ENCODE results near the gene FBXL4. TPM values are rescaled to one million over a fixed set of nuclear protein-coding genes. Genes with fewer than 3 reads are reported as not detected.

The FBXL4 gene
- total and polyA plus RNA-seq, 2 experiments from 2014 or later, result 10.8 to 31.0 TPM

DNA sequence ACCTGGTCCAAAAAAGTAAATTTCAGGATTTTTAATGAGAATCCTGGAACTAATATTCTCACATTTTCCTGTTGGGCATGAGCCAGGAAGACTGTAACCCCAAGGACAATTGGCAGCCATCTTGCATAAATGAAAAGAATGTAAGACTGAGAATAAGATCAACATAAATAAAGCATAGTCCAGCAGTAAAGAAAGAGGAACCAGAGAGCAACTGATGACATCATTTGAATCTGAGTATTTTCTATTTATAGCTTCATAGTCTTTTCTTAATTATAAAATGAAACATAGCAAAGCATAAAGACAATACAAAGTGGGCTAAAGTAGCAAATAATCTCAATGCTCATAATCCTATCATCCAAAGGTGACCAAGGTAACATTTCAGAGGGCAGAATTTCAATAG, 26.6 kb upstream of the FBXL4 start:
- Histone ChIP-seq H3K79me2 (no peaks in the 10 kb centered on the region), H3K27ac (no peak overlapping the region), H3K27me3 (no peaks in the 10 kb centered on the region), H3K4me3 (no peak overlapping the region), H2AFZ (no peak overlapping the region), H3K9me2 (replicated peaks; ENCODE audit: insufficient read depth) (no peaks in the 10 kb centered on the region), H3K4me2 (no peak overlapping the region), H3K36me3 (replicated peaks; ENCODE audit: insufficient read depth, low read depth) (no peaks in the 10 kb centered on the region), H3K4me1 (ENCODE audit: insufficient read depth) (no peaks in the 10 kb centered on the region), H3K9me3 (ENCODE audit: low read depth) (no peaks in the 10 kb centered on the region), H4K20me1 (ENCODE audit: insufficient read depth, poor library complexity, severe bottlenecking) (no peaks in the 10 kb centered on the region)
- no peak for DNase-seq (ENCODE audit: low spot score)
- TF ChIP-seq EZH2phosphoT487 (IDR thresholded peaks at IDR 0.05; ENCODE audit: low read depth, severe bottlenecking, unreplicated experiment) (no peak), EZH2 (IDR thresholded peaks at IDR 0.05; ENCODE audit: borderline replicate concordance) (no peak)
- TF ChIP-seq, protein P1, sequence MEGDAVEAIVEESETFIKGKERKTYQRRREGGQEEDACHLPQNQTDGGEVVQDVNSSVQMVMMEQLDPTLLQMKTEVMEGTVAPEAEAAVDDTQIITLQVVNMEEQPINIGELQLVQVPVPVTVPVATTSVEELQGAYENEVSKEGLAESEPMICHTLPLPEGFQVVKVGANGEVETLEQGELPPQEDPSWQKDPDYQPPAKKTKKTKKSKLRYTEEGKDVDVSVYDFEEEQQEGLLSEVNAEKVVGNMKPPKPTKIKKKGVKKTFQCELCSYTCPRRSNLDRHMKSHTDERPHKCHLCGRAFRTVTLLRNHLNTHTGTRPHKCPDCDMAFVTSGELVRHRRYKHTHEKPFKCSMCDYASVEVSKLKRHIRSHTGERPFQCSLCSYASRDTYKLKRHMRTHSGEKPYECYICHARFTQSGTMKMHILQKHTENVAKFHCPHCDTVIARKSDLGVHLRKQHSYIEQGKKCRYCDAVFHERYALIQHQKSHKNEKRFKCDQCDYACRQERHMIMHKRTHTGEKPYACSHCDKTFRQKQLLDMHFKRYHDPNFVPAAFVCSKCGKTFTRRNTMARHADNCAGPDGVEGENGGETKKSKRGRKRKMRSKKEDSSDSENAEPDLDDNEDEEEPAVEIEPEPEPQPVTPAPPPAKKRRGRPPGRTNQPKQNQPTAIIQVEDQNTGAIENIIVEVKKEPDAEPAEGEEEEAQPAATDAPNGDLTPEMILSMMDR (IDR thresholded peaks at IDR 0.05; ENCODE audit: poor library complexity), result no peak

DNA sequence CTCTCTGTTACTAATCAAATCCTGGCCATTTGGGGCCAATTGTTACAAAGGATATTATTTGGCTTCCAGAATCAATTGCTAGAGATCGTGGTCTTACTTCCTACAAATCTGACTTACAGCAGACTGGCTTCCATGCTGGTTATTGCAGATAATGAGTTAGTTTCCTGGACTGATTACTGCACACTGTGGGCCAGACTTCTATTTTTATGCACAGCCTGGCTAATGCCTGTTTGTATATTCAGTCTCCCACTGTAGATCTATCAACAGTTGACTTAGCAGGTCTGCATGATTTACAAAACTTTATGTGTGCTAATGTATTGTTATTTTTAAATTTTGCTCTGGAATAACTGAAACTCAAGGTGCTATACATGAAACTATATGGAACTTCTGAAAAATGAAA, 25.8 kb upstream of the FBXL4 start:
- 88% methylated on average over 1 of the region's 1 CpG for WGBS (ENCODE audit: low lambda C conversion rate, missing lambda C conversion rate)
- Histone ChIP-seq H3K27me3 (no peaks in the 10 kb centered on the region), H3K4me3 (no peak overlapping the region)

DNA sequence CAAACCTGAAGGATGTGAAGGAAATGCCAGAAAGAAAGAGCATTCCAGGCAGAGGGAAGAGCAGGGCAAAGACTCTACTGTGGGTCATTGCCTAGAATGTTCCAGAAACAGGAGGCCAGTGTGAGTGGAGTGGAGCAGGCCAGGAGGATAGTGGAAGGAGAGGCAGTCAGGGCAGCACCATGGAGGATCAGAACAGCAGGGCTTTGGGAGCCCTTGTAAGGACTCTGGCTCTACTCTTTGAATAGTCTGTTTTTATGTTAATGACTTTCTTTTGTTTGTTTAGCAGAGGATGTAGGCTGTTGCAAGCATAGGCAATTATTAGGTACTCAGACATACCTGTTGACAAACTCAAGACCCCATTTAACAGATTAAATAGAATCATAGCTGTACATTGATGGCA, 23.6 kb upstream of the FBXL4 start:
- no peaks in the 10 kb centered on the region for H3K9me3 ChIP-seq (ENCODE audit: low read depth)
- no peaks in the 10 kb centered on the region for H3K36me3 ChIP-seq (replicated peaks; ENCODE audit: insufficient read depth, low read depth)
- no peak overlapping the region for H2AFZ ChIP-seq
- H3K4me1 ChIP-seq (ENCODE audit: insufficient read depth), result no peaks in the 10 kb centered on the region
- TF ChIP-seq EZH2phosphoT487 (IDR thresholded peaks at IDR 0.05; ENCODE audit: low read depth, severe bottlenecking, unreplicated experiment) (no peak), EZH2 (IDR thresholded peaks at IDR 0.05; ENCODE audit: borderline replicate concordance) (no peak)
- TF ChIP-seq, protein P1 (IDR thresholded peaks at IDR 0.05; ENCODE audit: poor library complexity), result no peak
- H3K79me2 ChIP-seq, result no peaks in the 10 kb centered on the region
- no peak overlapping the region for H3K27ac ChIP-seq
- H3K4me3 ChIP-seq, result no peak overlapping the region
- H4K20me1 ChIP-seq (ENCODE audit: insufficient read depth, poor library complexity, severe bottlenecking), result no peaks in the 10 kb centered on the region
- H3K27me3 ChIP-seq, result no peaks in the 10 kb centered on the region
- no peaks in the 10 kb centered on the region for H3K9me2 ChIP-seq (replicated peaks; ENCODE audit: insufficient read depth)
- DNase-seq (ENCODE audit: low spot score), result no peak
- no peak overlapping the region for H3K4me2 ChIP-seq

More for the DNA sequence above, 25.8 kb upstream of the FBXL4 start:
- H3K9me2 ChIP-seq (replicated peaks; ENCODE audit: insufficient read depth), result no peaks in the 10 kb centered on the region
- no peak overlapping the region for H3K27ac ChIP-seq
- H3K36me3 ChIP-seq (replicated peaks; ENCODE audit: insufficient read depth, low read depth), result no peaks in the 10 kb centered on the region
- no peak for DNase-seq (ENCODE audit: low spot score)
- no peak overlapping the region for H2AFZ ChIP-seq
- H3K79me2 ChIP-seq, result no peaks in the 10 kb centered on the region
- H3K4me2 ChIP-seq, result no peak overlapping the region
- no peak for TF ChIP-seq EZH2phosphoT487 (IDR thresholded peaks at IDR 0.05; ENCODE audit: low read depth, severe bottlenecking, unreplicated experiment)
- H3K4me1 ChIP-seq (ENCODE audit: insufficient read depth), result no peaks in the 10 kb centered on the region
- H3K9me3 ChIP-seq (ENCODE audit: low read depth), result no peaks in the 10 kb centered on the region
- H4K20me1 ChIP-seq (ENCODE audit: insufficient read depth, poor library complexity, severe bottlenecking), result no peaks in the 10 kb centered on the region

DNA sequence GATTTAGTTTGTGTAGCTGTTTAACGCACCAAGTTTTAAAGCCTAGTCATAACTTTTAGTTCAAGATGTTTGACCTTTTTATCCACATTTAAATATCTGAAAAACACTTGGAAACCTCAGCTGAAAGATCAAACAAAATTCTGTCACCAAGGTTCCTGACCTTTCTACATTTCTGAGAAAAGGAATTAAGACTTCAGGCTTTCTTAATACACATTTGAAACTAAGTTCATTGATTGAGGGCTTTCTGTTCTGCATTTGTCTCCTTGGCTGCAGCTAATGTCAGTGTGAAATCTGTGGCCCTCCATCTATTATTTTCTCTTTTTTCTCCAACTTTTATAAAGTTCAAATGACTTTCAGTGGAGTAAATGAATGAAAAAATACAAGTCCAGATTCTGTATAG, 22.7 kb upstream of the FBXL4 start:
- no peaks in the 10 kb centered on the region for H3K9me3 ChIP-seq (ENCODE audit: low read depth)
- H3K4me3 ChIP-seq, result no peak overlapping the region
- H3K27ac ChIP-seq, result no peak overlapping the region
- no peaks in the 10 kb centered on the region for H3K9me2 ChIP-seq (replicated peaks; ENCODE audit: insufficient read depth)
- no peaks in the 10 kb centered on the region for H4K20me1 ChIP-seq (ENCODE audit: insufficient read depth, poor library complexity, severe bottlenecking)
- H2AFZ ChIP-seq, result no peak overlapping the region
- no peaks in the 10 kb centered on the region for H3K79me2 ChIP-seq
- WGBS (ENCODE audit: low lambda C conversion rate, missing lambda C conversion rate), result 63% methylated on average over 1 of the region's 1 CpG
- TF ChIP-seq EZH2phosphoT487 (IDR thresholded peaks at IDR 0.05; ENCODE audit: low read depth, severe bottlenecking, unreplicated experiment), result no peak
- TF ChIP-seq EZH2 (IDR thresholded peaks at IDR 0.05; ENCODE audit: borderline replicate concordance), result no peak
- TF ChIP-seq, protein P1 (IDR thresholded peaks at IDR 0.05; ENCODE audit: poor library complexity), result no peak
- no peaks in the 10 kb centered on the region for H3K4me1 ChIP-seq (ENCODE audit: insufficient read depth)
- H3K4me2 ChIP-seq, result no peak overlapping the region
- DNase-seq (ENCODE audit: low spot score), result no peak
- no peaks in the 10 kb centered on the region for H3K36me3 ChIP-seq (replicated peaks; ENCODE audit: insufficient read depth, low read depth)
- H3K27me3 ChIP-seq, result no peaks in the 10 kb centered on the region

Data from hepatocyte (in vitro differentiated cells).